HG03457 (cell line): ENCODE data around the gene LHX6.
A peak's percentile ranks its signal among the peaks of the same experiment; 100 is the strongest.

Experiments
- ATAC-seq: cut with Tn5 transposase; IDR thresholded peaks from one replicate; pipeline ENCODE4 v1.9.1; 2021; ENCODE audit warnings: moderate number of reproducible peaks; ENCODE audit not compliant: unreplicated experiment

Gene LHX6

GRCh38 chr9:122228568-122229484, at the start of gene LHX6:
Gene LHX6, minus strand, starts transcription at chr9:122228957. Its CDS starts 217 bp downstream, at chr9:122228740.
- ATAC-seq: no peak

GRCh38 chr9:122277285-122277897, 48.6 kb upstream of the LHX6 start:
- no peak for ATAC-seq

- ATAC-seq: no peak
These were observed 47.3 kb upstream of the LHX6 start for GRCh38 chr9:122276096-122276495.

GRCh38 chr9:122274055-122274454, 45.3 kb upstream of the LHX6 start:
- no peak for ATAC-seq

GRCh38 chr9:122268041-122268814, 39.5 kb upstream of the LHX6 start:
- no peak for ATAC-seq

- ATAC-seq: peak; percentile 30
These were observed 36.6 kb upstream of the LHX6 start for GRCh38 chr9:122265149-122265915.

GRCh38 chr9:122264360-122265148, 35.8 kb upstream of the LHX6 start, which contains the start of the genes MRRF and RBM18:
Gene MRRF, plus strand, starts transcription at chr9:122264882. Its CDS starts 6,010 bp downstream, at chr9:122270892.
Gene RBM18, minus strand, starts transcription at chr9:122264840. Its CDS starts 3,348 bp downstream, at chr9:122261492.
- peak; percentile 79 for ATAC-seq

- no peak for ATAC-seq
These were observed 35.1 kb upstream of the LHX6 start for GRCh38 chr9:122263699-122264349.

GRCh38 chr9:122262073-122262472, 33.3 kb upstream of the LHX6 start:
- ATAC-seq: no peak

- ATAC-seq: no peak
These were observed 32.7 kb upstream of the LHX6 start for GRCh38 chr9:122261469-122261881.

GRCh38 chr9:122258886-122259415, 30.2 kb upstream of the LHX6 start:
- no peak for ATAC-seq

GRCh38 chr9:122256206-122256605, 27.4 kb upstream of the LHX6 start:
- no peak for ATAC-seq

GRCh38 chr9:122254761-122255160, 26.0 kb upstream of the LHX6 start:
- ATAC-seq: no peak

GRCh38 chr9:122252796-122253195, 24.0 kb upstream of the LHX6 start:
- ATAC-seq: no peak

- ATAC-seq: no peak
These were observed 22.6 kb upstream of the LHX6 start for GRCh38 chr9:122251351-122251750.

GRCh38 chr9:122248448-122248865, 19.7 kb upstream of the LHX6 start:
- ATAC-seq: no peak

GRCh38 chr9:122246666-122247065, 17.9 kb upstream of the LHX6 start:
- no peak for ATAC-seq

- no peak for ATAC-seq
These were observed 15.6 kb upstream of the LHX6 start for GRCh38 chr9:122244349-122244748.

GRCh38 chr9:122239722-122240121, 11.0 kb upstream of the LHX6 start:
- ATAC-seq: no peak
